Hepatocyte (in vitro differentiated cells): ENCODE measurements around the gene CIT. TPM values are rescaled to one million over a fixed set of nuclear protein-coding genes. Genes with fewer than 3 reads are reported as not detected.

ENCODE experiments used
- DNase-seq: peaks from one replicate; pipeline ENCODE4 v3.0.0-alpha.2; 2016; ENCODE audit warnings: low spot score
- H2AFZ ChIP-seq: fragments of 200-600 bp; sonication (generic); 2 replicates; pipeline ENCODE4 v1.6.0; 2016; ENCODE audit warnings: antibody characterized with exemption, mild to moderate bottlenecking
- H3K27ac ChIP-seq: fragments of 200-600 bp; sonication (generic); 2 replicates; pipeline ENCODE4 v1.5.1; 2016; ENCODE audit warnings: mild to moderate bottlenecking
- H3K27me3 ChIP-seq: fragments of 200-600 bp; sonication (generic); 2 replicates; pipeline ENCODE4 v1.6.1; 2016
- H3K36me3 ChIP-seq: fragments of 200-600 bp; sonication (generic); replicated peaks from 2 replicates; pipeline ENCODE4 v1.5.1; 2016; ENCODE audit warnings: low read depth; ENCODE audit not compliant: insufficient read depth
- H3K4me1 ChIP-seq: fragments of 200-600 bp; sonication (generic); 2 replicates; pipeline ENCODE4 v1.5.1; 2016; ENCODE audit warnings: mild to moderate bottlenecking, moderate library complexity; ENCODE audit not compliant: insufficient read depth
- H3K4me2 ChIP-seq: fragments of 200-600 bp; sonication (generic); 2 replicates; pipeline ENCODE4 v1.6.0; 2016
- H3K4me3 ChIP-seq: fragments of 200-600 bp; sonication (generic); 2 replicates; pipeline ENCODE4 v1.5.1; 2016; ENCODE audit warnings: mild to moderate bottlenecking
- H3K79me2 ChIP-seq: fragments of 200-600 bp; sonication (generic); 2 replicates; pipeline ENCODE4 v1.6.0; 2017; ENCODE audit warnings: mild to moderate bottlenecking
- H3K9me2 ChIP-seq: fragments of 200-600 bp; sonication (generic); replicated peaks from 2 replicates; pipeline ENCODE4 v1.6.0; 2017; ENCODE audit warnings: mild to moderate bottlenecking; ENCODE audit not compliant: insufficient read depth
- H3K9me3 ChIP-seq: fragments of 200-600 bp; sonication (generic); 2 replicates; pipeline ENCODE4 v1.5.1; 2016; ENCODE audit warnings: low read depth, mild to moderate bottlenecking
- H4K20me1 ChIP-seq: fragments of 200-600 bp; sonication (generic); 2 replicates; pipeline ENCODE4 v1.6.0; 2016; ENCODE audit warnings: mild to moderate bottlenecking; ENCODE audit not compliant: insufficient read depth, poor library complexity, severe bottlenecking
- EZH2 ChIP-seq: fragments of 200-600 bp; sonication (generic); IDR thresholded peaks from 2 replicates; pipeline ENCODE4 v1.6.1; 2016; ENCODE audit warnings: antibody characterized with exemption, mild to moderate bottlenecking, borderline replicate concordance
- EZH2phosphoT487 ChIP-seq: fragments of 200-600 bp; sonication (generic); IDR thresholded peaks from one replicate; pipeline ENCODE4 v1.6.1; 2018; ENCODE audit warnings: antibody characterized with exemption, mild to moderate bottlenecking, low read depth, moderate library complexity; ENCODE audit not compliant: unreplicated experiment, severe bottlenecking
- WGBS: methylation state at CpG from one replicate; pipeline ENCODE4 v1.1.6; 2016; ENCODE audit warnings: low lambda C conversion rate; ENCODE audit errors: missing lambda C conversion rate; 5-methylcytosine and 5-hydroxymethylcytosine counted together
- polyA plus RNA-seq: library from polyadenylated mRNA; unstranded; fragments of >200 nt; fragmentation: Nextera tagmentation; extraction: Ambion mirVana; gene quantifications from 2 replicates; pipeline ENCODE4 v1.2.1, GENCODE V29; 2016
- total RNA-seq: library from RNA; depleted of rRNA; stranded (reverse); fragments of >200 nt; gene quantifications from 2 replicates; pipeline ENCODE4 v1.2.3, GENCODE V29; 2014
- TF ChIP-seq, protein P1 (sequence below): fragments of 200-600 bp; sonication (generic); IDR thresholded peaks from 2 replicates; pipeline ENCODE4 v1.5.1; 2016; ENCODE audit warnings: antibody characterized with exemption, mild to moderate bottlenecking; ENCODE audit not compliant: poor library complexity

CIT gene
- total and polyA plus RNA-seq, 2 experiments from 2014 or later: 3.6 to 3.9 TPM

DNA sequence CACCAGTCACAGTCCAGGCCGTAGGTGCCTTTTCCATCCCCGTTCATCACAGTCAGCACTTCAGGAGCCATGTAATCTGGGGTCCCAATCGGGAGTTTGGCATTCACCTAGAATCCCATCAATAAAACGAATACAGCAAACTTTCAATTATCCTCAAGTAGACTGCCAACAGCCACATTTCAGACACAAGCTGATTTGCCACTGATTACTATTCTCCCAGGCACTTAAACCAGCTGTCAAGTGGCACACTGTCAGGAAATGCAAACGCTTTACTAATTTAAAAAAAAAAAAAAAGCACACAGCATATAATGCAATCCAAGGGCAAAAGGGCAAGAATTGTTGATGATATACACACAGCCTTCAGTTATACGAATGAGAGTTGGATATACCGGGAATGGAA lies 51.9 kb downstream of the CIT start:
- DNase-seq: no peak
- no peaks in the 10 kb centered on the region for H4K20me1 ChIP-seq
- no peaks in the 10 kb centered on the region for H3K27me3 ChIP-seq
- no peak overlapping the region for H3K4me3 ChIP-seq
- TF ChIP-seq, protein P1, sequence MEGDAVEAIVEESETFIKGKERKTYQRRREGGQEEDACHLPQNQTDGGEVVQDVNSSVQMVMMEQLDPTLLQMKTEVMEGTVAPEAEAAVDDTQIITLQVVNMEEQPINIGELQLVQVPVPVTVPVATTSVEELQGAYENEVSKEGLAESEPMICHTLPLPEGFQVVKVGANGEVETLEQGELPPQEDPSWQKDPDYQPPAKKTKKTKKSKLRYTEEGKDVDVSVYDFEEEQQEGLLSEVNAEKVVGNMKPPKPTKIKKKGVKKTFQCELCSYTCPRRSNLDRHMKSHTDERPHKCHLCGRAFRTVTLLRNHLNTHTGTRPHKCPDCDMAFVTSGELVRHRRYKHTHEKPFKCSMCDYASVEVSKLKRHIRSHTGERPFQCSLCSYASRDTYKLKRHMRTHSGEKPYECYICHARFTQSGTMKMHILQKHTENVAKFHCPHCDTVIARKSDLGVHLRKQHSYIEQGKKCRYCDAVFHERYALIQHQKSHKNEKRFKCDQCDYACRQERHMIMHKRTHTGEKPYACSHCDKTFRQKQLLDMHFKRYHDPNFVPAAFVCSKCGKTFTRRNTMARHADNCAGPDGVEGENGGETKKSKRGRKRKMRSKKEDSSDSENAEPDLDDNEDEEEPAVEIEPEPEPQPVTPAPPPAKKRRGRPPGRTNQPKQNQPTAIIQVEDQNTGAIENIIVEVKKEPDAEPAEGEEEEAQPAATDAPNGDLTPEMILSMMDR: no peak
- TF ChIP-seq EZH2phosphoT487 (no peak), EZH2 (no peak)
- no peaks in the 10 kb centered on the region for H3K9me3 ChIP-seq
- H3K9me2 ChIP-seq: no peaks in the 10 kb centered on the region
- H2AFZ ChIP-seq: no peak overlapping the region
- H3K79me2 ChIP-seq: no peaks in the 10 kb centered on the region
- H3K4me1 ChIP-seq: no peaks in the 10 kb centered on the region
- no peak overlapping the region for H3K4me2 ChIP-seq
- WGBS: 96% methylated on average over 7 of the region's 7 CpGs
- no peak overlapping the region for H3K27ac ChIP-seq
- no peaks in the 10 kb centered on the region for H3K36me3 ChIP-seq

DNA sequence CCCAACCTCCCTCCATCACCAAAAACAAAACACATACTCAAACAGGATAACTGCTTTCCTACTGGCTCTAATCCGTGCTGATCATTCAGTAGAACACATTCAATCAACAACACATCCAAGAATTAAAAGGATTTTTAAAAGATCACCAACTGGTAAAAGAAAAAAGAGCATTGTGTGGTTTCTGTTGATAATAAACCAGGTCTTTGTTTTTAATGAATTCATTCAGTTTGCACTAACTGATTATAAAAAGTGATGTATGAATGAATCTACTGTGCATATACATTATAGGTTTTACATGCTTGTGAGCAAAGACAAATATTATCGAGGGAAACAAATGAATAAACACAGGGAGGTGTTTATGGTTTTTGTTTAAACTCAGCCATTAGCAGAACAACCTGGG lies 55.1 kb downstream of the CIT start:
- H3K9me3 ChIP-seq: no peaks in the 10 kb centered on the region
- H3K4me3 ChIP-seq: no peak overlapping the region
- H3K27me3 ChIP-seq: no peaks in the 10 kb centered on the region
- no peaks in the 10 kb centered on the region for H4K20me1 ChIP-seq
- H3K9me2 ChIP-seq: no peaks in the 10 kb centered on the region
- no peaks in the 10 kb centered on the region for H3K79me2 ChIP-seq
- DNase-seq: no peak
- no peaks in the 10 kb centered on the region for H3K36me3 ChIP-seq
- TF ChIP-seq EZH2phosphoT487: no peak
- TF ChIP-seq, protein P1: no peak
- TF ChIP-seq EZH2: no peak
- no peak overlapping the region for H3K27ac ChIP-seq
- H3K4me1 ChIP-seq: no peaks in the 10 kb centered on the region
- H3K4me2 ChIP-seq: no peak overlapping the region
- WGBS: 90% methylated on average over 2 of the region's 2 CpGs
- no peak overlapping the region for H2AFZ ChIP-seq

DNA sequence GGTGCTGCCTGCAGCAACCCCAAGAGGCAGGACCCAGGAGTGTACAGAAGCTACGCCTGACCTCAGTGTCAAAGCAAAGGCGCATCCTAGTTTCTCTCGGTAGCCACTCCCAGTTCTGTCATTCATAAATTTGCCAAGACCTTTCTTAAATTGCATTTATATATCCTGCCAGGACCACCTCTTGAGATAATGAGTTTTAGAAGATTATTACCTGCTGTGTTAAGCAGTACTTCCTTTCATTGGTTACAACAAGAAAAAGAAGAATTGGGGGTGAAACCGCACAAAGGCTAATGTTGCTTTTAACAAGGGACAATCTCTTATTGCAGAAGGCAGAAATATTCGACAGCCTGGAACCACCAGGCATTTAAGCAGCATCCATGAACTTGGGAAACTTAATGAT lies 57.8 kb downstream of the CIT start:
- DNase-seq: no peak
- no peak for TF ChIP-seq EZH2phosphoT487
- TF ChIP-seq, protein P1: no peak
- TF ChIP-seq EZH2: no peak
- no peaks in the 10 kb centered on the region for H4K20me1 ChIP-seq
- no peak overlapping the region for H2AFZ ChIP-seq
- no peaks in the 10 kb centered on the region for H3K27me3 ChIP-seq
- H3K9me3 ChIP-seq: no peaks in the 10 kb centered on the region
- no peak overlapping the region for H3K27ac ChIP-seq
- no peaks in the 10 kb centered on the region for H3K9me2 ChIP-seq
- 96% methylated on average over 5 of the region's 5 CpGs for WGBS
- H3K4me1 ChIP-seq: no peaks in the 10 kb centered on the region
- H3K4me2 ChIP-seq: no peak overlapping the region
- H3K4me3 ChIP-seq: no peak overlapping the region
- no peaks in the 10 kb centered on the region for H3K36me3 ChIP-seq
- no peaks in the 10 kb centered on the region for H3K79me2 ChIP-seq
